Kidney epithelial cell (primary cell): ENCODE data around the gene P3H2. TPM values are rescaled to one million over a fixed set of nuclear protein-coding genes. Genes with fewer than 3 reads are reported as not detected.

ENCODE experiments used
- DNase-seq: peaks from one replicate; pipeline ENCODE4 v3.0.0-alpha.2; 2010; ENCODE audit warnings: low read depth
- H3K27me3 ChIP-seq: 2 replicates; pipeline ENCODE4 v1.6.0; 2011; ENCODE audit warnings: low read length; ENCODE audit not compliant: control insufficient read depth, insufficient read depth
- H3K36me3 ChIP-seq: 2 replicates; pipeline ENCODE4 v1.5.1; 2011; ENCODE audit warnings: low read length; ENCODE audit not compliant: control insufficient read depth, insufficient read depth
- H3K4me3 ChIP-seq: 2 replicates; pipeline ENCODE4 v1.5.1; 2011; ENCODE audit warnings: low read depth, mild to moderate bottlenecking, control low read depth, low read length
- total RNA-seq: library from RNA; depleted of rRNA; stranded (reverse); fragments of >200 nt; gene quantifications from 2 replicates; pipeline ENCODE4 v1.2.3, GENCODE V29; 2015
- TF ChIP-seq, protein P1 (sequence below): IDR thresholded peaks from 2 replicates; pipeline ENCODE4 v1.5.1; 2011; ENCODE audit warnings: mild to moderate bottlenecking, moderate library complexity, low read length, control low read depth, inconsistent platforms; ENCODE audit not compliant: insufficient read depth, poor library complexity, severe bottlenecking

The P3H2 gene
- total RNA-seq, 1 donor from 2014 or later, result 27.8 TPM

DNA sequence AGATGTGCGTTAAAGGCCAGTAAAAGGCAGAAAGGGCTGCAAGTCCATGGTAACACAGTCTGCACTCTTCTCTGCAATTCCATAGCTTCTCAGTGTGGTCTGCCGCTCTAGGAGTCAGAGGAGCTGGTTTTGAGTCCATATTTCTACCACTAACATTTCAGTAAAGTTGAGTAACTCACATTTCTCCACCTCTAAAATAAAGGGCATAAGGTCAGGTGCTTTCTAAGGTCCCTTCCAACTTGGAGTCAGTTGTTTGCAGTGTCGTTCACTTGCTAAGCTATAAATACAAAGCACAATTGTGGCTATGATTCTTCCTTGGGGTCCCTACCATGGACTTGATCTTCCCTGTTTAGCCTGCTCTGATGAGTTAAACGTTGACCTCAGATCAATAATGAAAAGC lies 171.1 kb downstream of the P3H2 start:
- no peak overlapping the region for H3K4me3 ChIP-seq
- no peak for DNase-seq
- TF ChIP-seq, protein P1, sequence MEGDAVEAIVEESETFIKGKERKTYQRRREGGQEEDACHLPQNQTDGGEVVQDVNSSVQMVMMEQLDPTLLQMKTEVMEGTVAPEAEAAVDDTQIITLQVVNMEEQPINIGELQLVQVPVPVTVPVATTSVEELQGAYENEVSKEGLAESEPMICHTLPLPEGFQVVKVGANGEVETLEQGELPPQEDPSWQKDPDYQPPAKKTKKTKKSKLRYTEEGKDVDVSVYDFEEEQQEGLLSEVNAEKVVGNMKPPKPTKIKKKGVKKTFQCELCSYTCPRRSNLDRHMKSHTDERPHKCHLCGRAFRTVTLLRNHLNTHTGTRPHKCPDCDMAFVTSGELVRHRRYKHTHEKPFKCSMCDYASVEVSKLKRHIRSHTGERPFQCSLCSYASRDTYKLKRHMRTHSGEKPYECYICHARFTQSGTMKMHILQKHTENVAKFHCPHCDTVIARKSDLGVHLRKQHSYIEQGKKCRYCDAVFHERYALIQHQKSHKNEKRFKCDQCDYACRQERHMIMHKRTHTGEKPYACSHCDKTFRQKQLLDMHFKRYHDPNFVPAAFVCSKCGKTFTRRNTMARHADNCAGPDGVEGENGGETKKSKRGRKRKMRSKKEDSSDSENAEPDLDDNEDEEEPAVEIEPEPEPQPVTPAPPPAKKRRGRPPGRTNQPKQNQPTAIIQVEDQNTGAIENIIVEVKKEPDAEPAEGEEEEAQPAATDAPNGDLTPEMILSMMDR, result no peak
- H3K27me3 ChIP-seq, result no peaks in the 10 kb centered on the region
- no peaks in the 10 kb centered on the region for H3K36me3 ChIP-seq

DNA sequence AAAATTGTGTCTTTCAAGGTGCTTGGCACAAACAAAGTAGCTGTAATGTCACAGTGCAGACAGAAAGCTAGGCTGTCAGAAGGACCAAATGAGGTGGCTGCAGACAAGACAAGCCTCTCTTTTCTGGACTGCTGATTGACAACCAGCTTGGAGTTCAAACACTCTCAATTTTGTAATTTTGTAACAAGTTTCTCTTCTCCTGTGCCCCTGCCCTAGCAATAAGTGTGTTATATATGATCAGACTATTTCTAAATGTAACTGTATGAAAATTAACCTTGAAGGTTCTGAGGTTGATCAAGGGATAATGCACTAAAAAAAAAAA lies 172.0 kb downstream of the P3H2 start:
- DNase-seq, result no peak
- no peak overlapping the region for H3K4me3 ChIP-seq
- H3K36me3 ChIP-seq, result no peaks in the 10 kb centered on the region
- TF ChIP-seq, protein P1, result no peak
- H3K27me3 ChIP-seq, result no peaks in the 10 kb centered on the region

DNA sequence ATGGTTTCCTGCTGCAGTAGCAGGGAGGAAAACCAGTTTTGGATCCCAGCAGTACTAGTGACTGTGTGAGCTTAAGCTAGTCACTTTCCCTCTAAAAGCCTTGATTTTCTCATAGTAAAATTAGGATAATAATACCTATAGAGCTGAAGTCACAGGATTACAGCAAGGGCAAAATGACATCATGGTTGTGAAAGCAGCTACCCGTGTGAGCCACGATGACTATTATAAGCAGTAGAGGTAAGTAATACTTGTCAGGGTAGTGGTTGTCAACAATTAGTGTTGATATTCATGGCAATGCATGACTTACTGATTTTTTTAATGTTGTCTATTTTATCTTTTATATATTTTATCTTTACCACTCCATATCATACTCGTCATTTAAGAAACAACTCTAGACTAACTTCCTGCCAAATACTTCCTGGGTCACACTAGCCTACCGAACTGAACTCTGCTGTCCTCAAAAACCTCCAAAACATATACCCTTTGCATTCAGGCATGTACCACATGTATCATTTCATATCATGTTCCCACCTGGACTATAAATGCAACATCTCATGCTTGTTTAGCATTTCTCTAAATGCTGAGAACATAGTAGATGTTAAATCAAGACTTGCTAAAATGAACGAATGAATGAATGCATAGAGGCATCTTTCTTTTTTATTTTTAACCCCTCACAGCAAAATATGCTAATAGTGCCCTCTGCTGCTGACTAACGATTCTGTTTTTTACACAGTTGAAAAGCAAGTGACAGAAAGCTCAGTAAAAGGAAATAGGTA lies 172.6 kb downstream of the P3H2 start:
- TF ChIP-seq, protein P1, result peak; percentile 58
- DNase-seq, result no peak
- no peaks in the 10 kb centered on the region for H3K36me3 ChIP-seq
- H3K27me3 ChIP-seq, result no peaks in the 10 kb centered on the region
- no peak overlapping the region for H3K4me3 ChIP-seq

DNA sequence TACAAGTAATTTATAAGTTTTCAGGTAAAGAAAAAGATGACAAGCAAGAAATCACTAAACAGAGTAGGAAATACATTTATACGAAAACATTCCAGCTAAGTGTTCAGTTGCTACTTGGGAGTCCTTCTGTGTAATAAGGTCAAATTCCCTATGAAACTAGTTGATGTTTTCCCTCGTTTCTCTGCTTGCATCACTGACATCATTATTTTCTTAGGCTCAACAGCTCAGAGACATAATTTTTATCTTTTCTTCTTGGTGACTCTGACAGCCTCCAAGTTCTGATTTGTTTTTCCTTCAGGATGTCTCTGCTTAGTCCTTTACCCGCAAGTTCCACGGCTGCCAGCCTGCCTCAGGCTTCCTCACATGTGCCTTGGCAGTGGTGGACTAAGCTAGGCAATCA lies 173.6 kb downstream of the P3H2 start:
- TF ChIP-seq, protein P1, result no peak

DNA sequence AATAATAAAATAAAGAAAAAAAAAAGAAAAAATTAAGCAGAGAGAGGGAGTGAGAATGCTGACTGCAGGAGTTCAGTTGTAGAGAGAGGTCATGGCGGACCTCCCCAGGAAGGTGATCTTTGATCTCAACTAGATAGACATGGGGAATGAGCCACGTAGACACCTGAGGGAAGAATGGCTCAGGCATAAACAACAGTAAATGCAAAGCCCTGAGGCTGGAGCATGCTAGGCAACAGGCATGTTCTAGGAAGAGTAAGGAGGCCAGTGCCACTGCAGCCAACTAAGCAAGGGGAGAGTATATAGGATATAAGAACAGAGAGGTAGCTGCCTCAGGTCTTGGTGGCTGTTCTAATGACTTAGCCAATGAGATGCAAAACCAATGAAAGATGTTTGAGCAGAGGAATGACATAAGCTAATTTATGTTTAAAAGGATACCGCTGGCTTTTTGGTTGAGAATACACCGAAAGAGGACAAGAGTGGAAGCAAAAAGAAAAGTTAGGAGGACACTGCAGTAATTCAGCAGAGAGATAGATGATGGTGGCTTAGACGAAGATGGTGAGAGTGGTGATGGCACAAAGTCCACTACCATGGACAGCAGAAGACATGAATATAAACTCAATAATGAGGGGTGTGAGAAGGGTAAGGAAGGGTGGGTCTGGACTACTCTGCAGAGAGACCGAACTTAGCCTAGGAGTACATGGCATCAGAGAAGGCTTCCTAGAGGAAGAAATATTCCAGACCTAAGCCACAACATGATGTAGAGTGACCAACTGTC lies 174.6 kb downstream of the P3H2 start:
- Histone ChIP-seq H3K4me3 (no peak overlapping the region), H3K36me3 (no peaks in the 10 kb centered on the region), H3K27me3 (no peaks in the 10 kb centered on the region)
- TF ChIP-seq, protein P1, result no peak
- DNase-seq, result no peak

More for the DNA sequence above, 173.6 kb downstream of the P3H2 start:
- H3K27me3 ChIP-seq, result no peaks in the 10 kb centered on the region
- H3K4me3 ChIP-seq, result no peak overlapping the region
- no peak for DNase-seq
- no peaks in the 10 kb centered on the region for H3K36me3 ChIP-seq
